HuH-7 (cell line): Measurements from ENCODE around the gene TERT.
A peak's percentile ranks its signal among the peaks of the same experiment; 100 is the strongest.

Experiments used
- DNase-seq: peaks from one replicate; pipeline ENCODE4 v3.0.0; 2011; ENCODE audit warnings: low spot score

TERT gene

DNA sequence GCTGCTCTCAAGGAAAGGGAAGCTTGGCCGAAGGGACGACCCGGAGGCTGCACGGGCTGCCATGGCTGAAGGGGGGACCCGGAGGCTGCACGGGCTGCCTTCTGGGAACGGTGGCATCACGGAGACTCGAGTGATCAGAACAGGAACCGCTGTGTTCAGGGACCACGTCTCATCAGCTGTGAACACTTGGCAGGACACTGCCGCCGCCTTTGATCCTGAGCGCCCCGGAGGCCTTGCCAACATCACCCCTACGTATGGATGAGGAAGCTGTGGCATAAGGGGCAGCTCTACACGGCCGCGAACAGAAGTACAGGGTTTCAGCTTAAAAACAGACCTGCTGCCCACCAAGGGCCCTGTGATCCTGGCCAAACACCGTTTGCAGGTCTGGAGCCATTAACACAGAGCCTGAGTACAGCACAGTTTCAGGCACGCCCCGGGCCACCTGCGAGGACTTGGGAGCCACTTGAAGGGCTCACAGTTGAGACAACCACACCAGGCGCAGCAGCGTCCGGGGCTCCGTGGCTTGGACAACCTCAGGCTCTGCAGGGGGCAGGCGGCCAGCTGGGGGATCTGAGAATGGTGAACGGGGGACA is 23.9 kb upstream of the TERT start:
- DNase-seq: no peak

GRCh38 chr5:1317921-1318565 is 23.2 kb upstream of the TERT start:
- no peak for DNase-seq

- no peak for DNase-seq
These were observed 21.9 kb upstream of the TERT start for GRCh38 chr5:1316588-1317340.

GRCh38 chr5:1315709-1316587 is 21.1 kb upstream of the TERT start:
- peak; percentile 40 for DNase-seq

DNA sequence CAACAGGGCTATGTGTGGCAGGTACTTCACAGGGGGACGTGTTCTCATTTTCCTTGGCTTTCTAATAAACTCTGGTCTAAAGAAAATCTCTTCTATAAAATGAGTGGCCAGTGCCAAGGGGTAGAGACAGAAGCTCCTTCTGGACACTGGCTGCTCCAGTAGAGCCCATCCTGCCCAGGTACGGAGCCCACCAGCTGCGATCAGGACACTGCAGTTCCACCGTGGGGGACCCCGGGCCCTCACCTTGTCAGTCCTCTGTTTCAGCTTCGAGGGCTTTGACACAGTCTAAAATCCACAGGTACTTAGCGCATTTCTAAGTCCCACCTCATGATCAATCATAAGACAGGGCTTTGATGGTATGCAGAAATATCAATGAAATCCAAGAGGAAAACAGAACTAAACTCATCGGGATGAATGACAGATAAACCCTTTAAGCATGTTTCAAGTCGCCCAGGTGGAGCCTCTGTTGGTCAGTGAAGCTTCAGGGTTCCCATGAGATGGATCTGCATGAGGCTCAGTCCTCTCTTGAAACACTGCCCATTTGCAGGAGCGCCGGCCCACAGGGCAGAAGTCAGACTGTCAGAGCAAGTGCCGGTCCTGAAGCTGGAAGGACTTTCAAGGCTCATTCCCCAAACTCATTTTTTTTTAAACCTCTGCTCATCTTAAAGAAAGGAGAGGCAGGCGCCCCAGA is 20.3 kb upstream of the TERT start:
- DNase-seq: no peak

DNA sequence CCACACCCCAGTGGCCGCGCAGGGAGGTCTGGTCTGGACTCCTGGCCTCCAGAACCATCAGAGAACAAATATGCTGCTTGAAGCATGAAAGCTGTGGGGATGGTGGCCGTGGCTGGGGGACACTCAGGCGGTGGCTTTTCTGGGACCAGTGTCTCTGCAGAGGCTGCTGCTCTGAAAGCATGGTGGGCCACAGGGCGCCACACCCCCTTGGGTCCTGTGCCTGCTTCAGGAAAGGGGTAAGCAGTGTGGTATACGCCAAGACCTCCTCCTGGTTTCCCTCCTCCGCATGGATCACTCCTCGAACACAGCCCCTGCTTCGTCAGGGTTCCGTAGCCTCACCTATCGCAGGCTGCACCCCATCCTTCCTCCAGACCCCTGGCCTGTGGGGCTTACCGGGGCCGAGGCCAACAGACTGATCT is 19.7 kb upstream of the TERT start:
- no peak for DNase-seq

DNA sequence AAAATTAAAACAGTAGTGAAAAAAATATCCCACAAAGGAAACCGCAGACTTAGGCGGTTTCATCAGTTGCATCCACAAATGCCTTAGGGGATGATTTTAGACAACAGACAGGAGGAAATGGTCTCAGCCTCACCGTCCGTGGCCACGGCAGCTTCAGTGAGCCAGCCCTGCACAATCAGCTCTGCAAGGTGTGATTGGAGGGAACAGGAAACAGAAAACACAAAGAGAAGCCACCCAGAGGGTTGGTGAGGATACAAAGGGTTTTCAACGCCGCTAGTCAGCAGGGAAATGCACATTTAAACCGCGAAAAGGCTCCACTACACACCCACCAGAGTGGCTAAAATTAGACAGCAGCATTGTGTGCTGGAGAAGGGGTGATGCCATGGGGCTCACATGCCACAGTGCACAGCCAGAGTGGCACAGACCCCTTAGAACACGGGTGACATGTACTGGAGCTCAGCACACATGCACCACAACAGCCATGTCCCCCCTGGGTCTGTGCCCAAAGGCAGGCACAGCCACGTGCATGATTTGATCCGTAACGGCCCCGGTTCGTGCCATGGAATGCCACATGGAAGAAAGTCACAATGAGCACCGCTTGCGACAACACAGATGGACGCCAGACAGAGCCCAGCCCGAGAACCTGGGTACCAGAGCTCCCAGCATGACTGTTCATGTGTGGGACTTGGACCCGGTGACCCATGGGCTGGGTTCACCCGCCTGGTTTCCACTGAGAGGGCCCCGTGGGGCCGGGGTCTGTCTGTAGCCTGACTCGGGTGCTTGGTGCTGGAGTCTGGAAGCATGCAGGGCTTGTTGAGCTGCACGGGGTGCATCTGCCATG is 18.3 kb upstream of the TERT start:
- no peak for DNase-seq

DNA sequence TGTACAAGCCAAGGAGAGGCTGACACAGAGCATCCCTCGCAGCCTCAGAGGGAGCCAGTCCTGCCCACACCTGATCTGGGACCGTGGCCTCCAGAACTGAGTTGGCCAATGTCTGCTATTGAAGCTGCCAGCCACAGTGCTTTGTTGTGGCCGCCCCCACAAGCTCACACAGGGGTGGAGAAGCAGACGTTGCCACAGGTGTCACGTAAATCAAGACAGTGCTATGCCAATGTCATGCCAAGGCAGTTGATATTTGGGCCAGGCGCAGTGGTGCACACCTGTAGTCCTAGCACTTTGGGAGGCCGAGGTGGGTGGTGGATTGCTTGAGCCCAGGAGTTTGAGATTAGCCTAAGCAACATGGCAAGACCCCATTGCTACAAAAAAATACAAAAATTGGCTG is 17.3 kb upstream of the TERT start:
- no peak for DNase-seq

DNA sequence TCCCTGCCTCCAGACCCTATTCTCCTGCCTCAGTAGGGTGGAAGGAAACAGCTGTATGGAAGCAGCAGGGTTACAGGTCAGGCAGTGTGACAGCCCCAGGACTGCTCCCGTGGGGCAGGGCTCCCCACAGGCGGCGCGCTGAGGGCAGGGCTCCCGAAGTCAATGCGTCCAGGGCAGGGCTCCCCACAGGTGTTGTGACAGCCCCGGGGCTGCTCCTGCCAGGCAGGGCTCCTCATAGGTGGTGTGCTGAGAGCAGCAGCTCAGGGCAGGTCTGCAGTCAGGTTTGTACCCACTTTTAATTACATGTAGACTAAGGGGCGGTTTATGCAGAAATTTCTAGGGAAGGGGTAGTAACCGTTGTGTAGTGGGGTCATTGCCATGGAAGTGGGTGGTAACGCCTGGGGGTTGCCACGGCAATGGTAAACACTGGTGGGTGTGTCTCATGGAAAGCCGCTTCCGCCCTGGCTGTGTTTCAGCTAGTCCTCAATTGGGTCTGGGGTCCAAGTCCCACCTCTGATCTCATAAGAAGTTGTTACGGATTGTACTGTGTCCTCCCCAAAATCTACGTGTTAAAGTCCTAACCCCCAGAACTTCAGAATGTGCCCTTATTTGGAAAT is 16.7 kb upstream of the TERT start:
- DNase-seq: no peak

- no peak for DNase-seq
These were observed 15.2 kb upstream of the TERT start for GRCh38 chr5:1310118-1310517.

GRCh38 chr5:1304033-1304432 is 9.2 kb upstream of the TERT start:
- no peak for DNase-seq

DNA sequence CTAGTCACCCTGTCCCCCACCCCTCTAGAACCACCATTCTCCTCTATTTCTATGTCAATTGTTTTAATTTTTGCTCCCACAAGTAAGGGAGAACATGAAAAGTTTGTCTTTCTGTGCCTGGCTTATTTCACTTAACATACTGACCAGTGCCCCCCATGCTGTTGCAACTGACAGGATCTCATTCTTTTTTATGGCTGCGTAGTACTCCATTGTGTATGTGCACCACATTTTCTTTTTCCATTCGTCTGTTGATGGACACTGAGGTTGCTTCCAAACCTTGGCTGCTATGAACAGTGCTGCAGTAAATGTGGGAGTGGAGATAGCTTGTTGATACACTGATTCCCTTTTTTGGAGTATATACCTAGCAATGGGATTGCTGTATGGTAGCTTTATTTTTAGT is 7.4 kb upstream of the TERT start:
- no peak for DNase-seq

DNA sequence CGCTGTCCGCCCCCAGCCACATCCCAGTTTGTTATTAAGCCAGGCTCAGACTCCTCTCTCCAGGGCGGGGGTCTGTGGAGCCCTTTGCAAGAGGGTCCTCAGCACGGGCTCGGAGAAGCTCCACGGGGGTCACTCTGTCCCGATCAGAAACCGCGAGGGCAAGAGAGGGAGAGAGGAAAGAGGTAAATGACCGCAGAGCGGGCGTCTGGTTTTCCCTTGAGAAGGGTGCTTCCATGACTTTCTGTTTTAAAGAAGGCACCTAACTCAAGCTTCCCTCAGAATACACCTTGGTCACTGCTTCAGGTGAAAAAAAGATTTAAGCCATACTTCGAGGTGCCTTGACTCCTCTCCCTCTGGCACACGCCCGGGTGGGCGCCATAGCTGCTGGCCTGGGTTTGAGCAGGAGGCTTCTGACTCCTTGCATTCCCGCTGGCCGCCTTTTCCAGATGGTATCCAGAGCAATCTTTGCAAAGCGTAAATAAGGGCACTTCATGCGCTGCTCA is 5.8 kb upstream of the TERT start:
- DNase-seq: no peak

DNA sequence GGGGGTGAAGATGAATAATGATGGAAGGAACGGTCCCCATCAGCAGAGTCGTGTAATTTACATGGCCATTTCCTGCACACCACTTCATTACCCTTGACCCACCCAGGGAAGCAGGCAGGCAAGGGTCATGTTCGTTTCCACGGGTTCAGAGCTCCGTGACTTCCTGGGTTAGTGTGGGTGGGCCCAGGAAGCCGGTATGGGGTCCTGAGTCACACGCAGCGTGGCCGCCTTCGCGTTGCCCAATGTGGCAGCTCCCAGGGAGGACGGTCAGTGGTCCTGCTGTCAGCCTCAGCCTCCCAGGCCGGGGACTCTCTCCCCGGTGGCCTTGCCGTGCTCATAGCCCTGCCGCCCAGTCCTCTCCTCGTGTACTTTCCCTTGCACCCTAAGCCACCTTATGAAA is 5.1 kb upstream of the TERT start:
- DNase-seq: no peak

DNA sequence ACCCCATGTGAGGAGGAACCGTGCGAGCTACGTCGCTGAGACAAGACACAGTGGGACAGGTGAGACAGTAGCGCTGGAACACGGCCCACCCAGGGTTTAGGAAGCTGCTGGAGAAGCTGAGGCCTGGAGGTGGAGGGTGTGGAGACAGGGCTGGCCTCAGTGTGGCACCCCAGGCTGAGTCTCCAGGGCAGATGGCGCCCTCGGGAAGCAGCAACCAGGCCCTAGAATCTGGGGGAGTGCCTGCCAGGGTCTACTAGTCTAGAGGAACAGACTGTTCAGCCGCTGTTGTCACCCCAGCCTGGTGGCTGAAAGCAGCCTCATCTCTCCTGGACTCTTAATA is 4.6 kb upstream of the TERT start:
- DNase-seq: no peak

- no peak for DNase-seq
These were observed 4.0 kb upstream of the TERT start for GRCh38 chr5:1298723-1299510.

DNA sequence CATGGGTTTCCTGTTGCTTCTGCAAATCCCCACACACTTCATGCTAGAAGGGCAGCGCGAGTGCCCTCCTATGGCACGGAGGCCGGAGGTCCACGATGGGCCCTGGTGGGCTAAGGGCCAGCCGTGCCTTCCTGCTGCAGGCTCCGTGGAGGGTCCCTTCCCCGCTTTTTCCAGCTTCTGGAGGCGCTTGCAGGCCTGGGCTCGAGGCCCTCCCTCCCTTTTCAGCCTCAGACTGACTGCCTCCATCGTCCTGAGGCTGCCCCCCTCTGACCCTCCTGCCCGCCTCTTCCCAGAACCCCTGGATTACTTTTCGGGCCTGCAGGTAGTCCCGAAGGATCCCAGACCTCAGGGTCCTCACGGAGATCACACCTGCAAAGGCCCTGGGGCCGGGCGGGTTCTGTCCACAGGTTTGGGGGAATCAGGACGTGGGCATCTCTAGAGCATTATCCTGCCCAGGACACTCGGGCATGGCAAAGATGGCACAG is 3.2 kb upstream of the TERT start:
- DNase-seq: no peak

DNA sequence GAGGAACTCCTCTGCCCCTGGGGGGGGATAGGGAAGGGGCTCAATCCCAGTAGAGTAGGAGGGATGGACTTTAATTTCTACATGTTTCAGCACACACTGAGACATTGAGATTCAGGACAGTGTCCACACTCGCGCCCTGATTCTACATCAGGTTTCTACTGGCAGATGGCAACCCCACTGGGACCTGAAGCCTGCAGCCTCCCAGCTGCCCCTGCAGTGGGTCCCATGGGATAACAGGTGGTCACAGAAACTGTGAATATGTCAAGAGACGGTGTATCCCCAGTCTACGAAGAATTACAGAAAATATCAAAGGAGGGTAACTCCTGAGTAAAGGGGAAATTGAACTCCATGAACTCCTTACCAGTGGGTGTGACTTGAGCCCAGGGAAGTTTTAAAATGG is 2.4 kb upstream of the TERT start:
- no peak for DNase-seq

DNA sequence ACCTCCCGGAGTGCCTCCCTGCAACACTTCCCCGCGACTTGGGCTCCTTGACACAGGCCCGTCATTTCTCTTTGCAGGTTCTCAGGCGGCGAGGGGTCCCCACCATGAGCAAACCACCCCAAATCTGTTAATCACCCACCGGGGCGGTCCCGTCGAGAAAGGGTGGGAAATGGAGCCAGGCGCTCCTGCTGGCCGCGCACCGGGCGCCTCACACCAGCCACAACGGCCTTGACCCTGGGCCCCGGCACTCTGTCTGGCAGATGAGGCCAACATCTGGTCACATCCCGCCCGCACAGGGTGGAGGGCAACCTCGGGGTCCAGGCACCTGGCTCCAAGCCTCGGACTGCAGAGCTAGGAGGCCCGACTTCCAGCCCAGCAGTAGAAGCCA is 776 bp upstream of the TERT start:
- DNase-seq: no peak
